ENCODE data around the gene GRIK4. TPM values are rescaled to one million over a fixed set of nuclear protein-coding genes. Genes with fewer than 3 reads are reported as not detected.

Gene GRIK4
- total and polyA plus RNA-seq, 9 of the 15 experiments (the other 6 are each of a cell fraction or from before 2014, with no cell fraction given): not detected

- intact Hi-C loops (cut with micrococcal nuclease) (no loop called here), in situ Hi-C loops (cut with MboI) (no loop called here)
- Histone ChIP-seq H4K20me1 (replicated peaks; ENCODE audit: control insufficient read depth, insufficient read depth, low read length) (peaks cover 11% of the 10 kb centered on the region), H3K9me3 (replicated peaks; ENCODE audit: control insufficient read depth, insufficient read depth, low read depth, low read length) (no peaks in the 10 kb centered on the region), H3K79me2 (ENCODE audit: control insufficient read depth, insufficient read depth, low read length) (no peaks in the 10 kb centered on the region), H3K27ac (ENCODE audit: extremely low read depth, low read depth, low read length) (no peak overlapping the region), H3K4me2 (ENCODE audit: insufficient read depth, low read length) (no peak overlapping the region), H3K36me3 (ENCODE audit: control insufficient read depth, insufficient read depth, low read length) (no peaks in the 10 kb centered on the region), H2AFZ (ENCODE audit: low read depth, low read length) (no peak overlapping the region), H3K4me1 (replicated peaks in 1 of 2; ENCODE audit: control insufficient read depth in 2 of 2, insufficient read depth in 2 of 2, low read length in 2 of 2) (peaks cover 0 to 13% of the 10 kb centered on the region in 2 experiments; a peak in 2 of 5 replicates), H3K27me3 (ENCODE audit: control insufficient read depth in 2 of 2, insufficient read depth in 2 of 2, low read length in 2 of 2) (peaks cover 29 to 58% of the 10 kb centered on the region in 2 experiments; a peak in 4 of 5 replicates), H3K9ac (ENCODE audit: insufficient read depth in 1 of 2, low read depth in 2 of 2, low read length in 2 of 2) (no peak overlapping the region), H3K4me3 (no peak overlapping the region), H3K9me1 (ENCODE audit: control insufficient read depth, insufficient read depth, low read length) (no peaks in the 10 kb centered on the region)
- 20% methylated on average over 37 of the region's 53 CpGs for WGBS (ENCODE audit: insufficient coverage, low coverage, missing lambda C conversion rate)
- FAIRE-seq: no peak
- ChIA-PET CTCF (ENCODE audit: low intra/inter-chr PET ratio) (no interaction called here), POLR2A (no interaction called here)
- no peak for TF ChIP-seq HEY1 (CRISPR knock-in tag; IDR thresholded peaks at IDR 0.05; ENCODE audit: borderline replicate concordance)
- DNase-seq (ENCODE audit: extremely low read depth in 1 of 4, low spot score in 3 of 4): no peak
- no peak for ATAC-seq
- no TSS peak for BruUV-seq (replicated peaks)
These were observed 52.4 kb downstream of the GRIK4 start for GRCh38 chr11:120563703-120564572.

- BruUV-seq (replicated peaks): no TSS peak
- H3K9me3 ChIP-seq (replicated peaks; ENCODE audit: control insufficient read depth, insufficient read depth, low read depth, low read length): no peaks in the 10 kb centered on the region
- no peaks in the 10 kb centered on the region for H3K36me3 ChIP-seq (ENCODE audit: control insufficient read depth, insufficient read depth, low read length)
- in situ Hi-C loops (cut with MboI): no loop called here
- ATAC-seq (peak; percentile 72), FAIRE-seq (no peak), DNase-seq (ENCODE audit: extremely low read depth in 1 of 4, low spot score in 3 of 4) (peak in 3 of 4 experiments; percentile 5 to 35 (median 32))
- no peak overlapping the region for H2AFZ ChIP-seq (ENCODE audit: low read depth, low read length)
- ChIA-PET POLR2A (no interaction called here), CTCF (ENCODE audit: low intra/inter-chr PET ratio) (no interaction called here)
- intact Hi-C loops (cut with micrococcal nuclease): no loop called here
- 14% methylated on average over 49 of the region's 75 CpGs for WGBS (ENCODE audit: insufficient coverage, low coverage, missing lambda C conversion rate)
- H3K9me1 ChIP-seq (ENCODE audit: control insufficient read depth, insufficient read depth, low read length): no peaks in the 10 kb centered on the region
- peaks cover 0 to 13% of the 10 kb centered on the region in 2 experiments; a peak in 2 of 5 replicates for H3K4me1 ChIP-seq (replicated peaks in 1 of 2; ENCODE audit: control insufficient read depth in 2 of 2, insufficient read depth in 2 of 2, low read length in 2 of 2)
- no peak overlapping the region for H3K27ac ChIP-seq (ENCODE audit: extremely low read depth, low read depth, low read length)
- H3K4me3 ChIP-seq: no peak overlapping the region
- no peak overlapping the region for H3K9ac ChIP-seq (ENCODE audit: insufficient read depth in 1 of 2, low read depth in 2 of 2, low read length in 2 of 2)
- H3K79me2 ChIP-seq (ENCODE audit: control insufficient read depth, insufficient read depth, low read length): no peaks in the 10 kb centered on the region
- peaks cover 29 to 55% of the 10 kb centered on the region in 2 experiments; a peak in 4 of 5 replicates for H3K27me3 ChIP-seq (ENCODE audit: control insufficient read depth in 2 of 2, insufficient read depth in 2 of 2, low read length in 2 of 2)
- no peak overlapping the region for H3K4me2 ChIP-seq (ENCODE audit: insufficient read depth, low read length)
- peaks cover 11% of the 10 kb centered on the region for H4K20me1 ChIP-seq (replicated peaks; ENCODE audit: control insufficient read depth, insufficient read depth, low read length)
- TF ChIP-seq SREBF2 (CRISPR knock-in tag; IDR thresholded peaks at IDR 0.05) (no peak), LEF1 (IDR thresholded peaks at IDR 0.05) (no peak), CREB1 (IDR thresholded peaks at IDR 0.05) (no peak), CREB1 (CRISPR knock-in tag; IDR thresholded peaks at IDR 0.05) (no peak), ESRRB (CRISPR knock-in tag; IDR thresholded peaks at IDR 0.05; ENCODE audit: borderline replicate concordance) (no peak), CTCF (IDR thresholded peaks at IDR 0.05 in 2 of 3, conservative IDR thresholded peaks at IDR 0.05 in 1 of 3; ENCODE audit: insufficient read depth in 2 of 3, low read depth in 1 of 3, low read length in 3 of 3) (peak in 1 of 3 experiments; percentile 27; a peak in 1 of 6 replicates), ZNF696 (CRISPR knock-in tag; conservative IDR thresholded peaks at IDR 0.05) (no peak), ZNF282 (CRISPR knock-in tag; IDR thresholded peaks at IDR 0.05) (no peak), ZNF644 (tag; IDR thresholded peaks at IDR 0.05; ENCODE audit: low read depth) (no peak), ZNF324 (CRISPR knock-in tag; IDR thresholded peaks at IDR 0.05) (no peak)
These were observed 53.2 kb downstream of the GRIK4 start for GRCh38 chr11:120564573-120565311.

Data from K562 (cell line).